Astrocyte (in vitro differentiated cells and primary cell): ENCODE measurements around the gene CD207. TPM values are rescaled to one million over a fixed set of nuclear protein-coding genes. Genes with fewer than 3 reads are reported as not detected.
"Not testable (repeated sequence)": the region's sequence is repeated elsewhere in the genome, so short reads cannot be mapped to it uniquely, and the experiment has no call there.

Experiments
- DNase-seq: peaks from one replicate; pipeline ENCODE4 v3.0.0-alpha.2; 2010; ENCODE audit warnings: low read depth
- FAIRE-seq: peaks from 2 replicates; lab custom pipeline; 2011; peaks lifted over from hg19 to GRCh38; lab: Jason Lieb, UNC
- H2AFZ ChIP-seq: 2 replicates; pipeline ENCODE4 v1.6.0; 2012; ENCODE audit warnings: low read depth, low read length, inconsistent platforms
- H3K27ac ChIP-seq: 2 replicates; pipeline ENCODE4 v1.5.1; 2011; ENCODE audit warnings: low read depth, low read length, inconsistent platforms
- H3K27me3 ChIP-seq: 2 replicates; pipeline ENCODE4 v1.6.0; 2011; ENCODE audit warnings: low read length, inconsistent platforms; ENCODE audit not compliant: insufficient read depth
- H3K36me3 ChIP-seq: 2 replicates; pipeline ENCODE4 v1.5.1; 2011; ENCODE audit warnings: low read length, inconsistent platforms; ENCODE audit not compliant: insufficient read depth
- H3K4me1 ChIP-seq: 2 replicates; pipeline ENCODE4 v1.5.1; 2011; ENCODE audit warnings: low read length, inconsistent platforms; ENCODE audit not compliant: insufficient read depth
- H3K4me2 ChIP-seq: 2 replicates; pipeline ENCODE4 v1.6.0; 2012; ENCODE audit warnings: low read length, inconsistent platforms
- H3K4me3 ChIP-seq: 2 replicates; pipeline ENCODE4 v1.5.1; 2011; ENCODE audit warnings: low read depth, mild to moderate bottlenecking, low read length, inconsistent platforms; ENCODE audit not compliant: insufficient read depth
- H3K79me2 ChIP-seq: 2 replicates; pipeline ENCODE4 v1.6.0; 2012; ENCODE audit warnings: mild to moderate bottlenecking, low read length, inconsistent platforms; ENCODE audit not compliant: insufficient read depth
- H3K9ac ChIP-seq: 2 replicates; pipeline ENCODE4 v1.6.0; 2012; ENCODE audit warnings: mild to moderate bottlenecking, low read length, inconsistent platforms
- H3K9me3 ChIP-seq: 2 replicates; pipeline ENCODE4 v1.5.1; 2012; ENCODE audit warnings: low read depth, mild to moderate bottlenecking, low read length, inconsistent platforms; ENCODE audit not compliant: insufficient read depth
- H4K20me1 ChIP-seq: 2 replicates; pipeline ENCODE4 v1.6.0; 2012; ENCODE audit warnings: low read length, inconsistent platforms; ENCODE audit not compliant: insufficient read depth
- H3K27ac Mint-ChIP-seq: one replicate; pipeline ENCODE4 v1.8.0; 2021; ENCODE audit warnings: mild to moderate bottlenecking, mixed read lengths; ENCODE audit not compliant: unreplicated experiment
- H3K27me3 Mint-ChIP-seq: one replicate; pipeline ENCODE4 v1.8.0; 2021; ENCODE audit warnings: low read depth, mixed read lengths; ENCODE audit not compliant: unreplicated experiment
- H3K36me3 Mint-ChIP-seq: one replicate; pipeline ENCODE4 v1.8.0; 2021; ENCODE audit warnings: low read depth, mixed read lengths; ENCODE audit not compliant: unreplicated experiment
- H3K4me1 Mint-ChIP-seq: one replicate; pipeline ENCODE4 v1.8.0; 2021; ENCODE audit warnings: low read depth, mixed read lengths; ENCODE audit not compliant: unreplicated experiment
- H3K4me3 Mint-ChIP-seq: one replicate; pipeline ENCODE4 v1.8.0; 2021; ENCODE audit warnings: mild to moderate bottlenecking, moderate library complexity, mixed read lengths; ENCODE audit not compliant: unreplicated experiment
- H3K9me3 Mint-ChIP-seq: one replicate; pipeline ENCODE4 v1.8.0; 2021; ENCODE audit warnings: mild to moderate bottlenecking, mixed read lengths; ENCODE audit not compliant: unreplicated experiment
- EZH2 ChIP-seq: IDR thresholded peaks from 2 replicates; pipeline ENCODE4 v1.6.1; 2012; ENCODE audit warnings: mild to moderate bottlenecking, low read length, inconsistent platforms; ENCODE audit not compliant: insufficient read depth
- total RNA-seq: library from RNA; stranded (reverse); gene quantifications from 2 replicates; pipeline ENCODE4 v1.2.1, GENCODE V29; 2021
- TF ChIP-seq, protein P1 (sequence below): IDR thresholded peaks from 2 replicates; pipeline ENCODE4 v1.5.1; 2011; ENCODE audit warnings: low read depth, mild to moderate bottlenecking, inconsistent platforms, low read length, moderate library complexity; ENCODE audit not compliant: insufficient read depth

CD207 gene
- total RNA-seq, 1 donor from 2014 or later: not detected

DNA sequence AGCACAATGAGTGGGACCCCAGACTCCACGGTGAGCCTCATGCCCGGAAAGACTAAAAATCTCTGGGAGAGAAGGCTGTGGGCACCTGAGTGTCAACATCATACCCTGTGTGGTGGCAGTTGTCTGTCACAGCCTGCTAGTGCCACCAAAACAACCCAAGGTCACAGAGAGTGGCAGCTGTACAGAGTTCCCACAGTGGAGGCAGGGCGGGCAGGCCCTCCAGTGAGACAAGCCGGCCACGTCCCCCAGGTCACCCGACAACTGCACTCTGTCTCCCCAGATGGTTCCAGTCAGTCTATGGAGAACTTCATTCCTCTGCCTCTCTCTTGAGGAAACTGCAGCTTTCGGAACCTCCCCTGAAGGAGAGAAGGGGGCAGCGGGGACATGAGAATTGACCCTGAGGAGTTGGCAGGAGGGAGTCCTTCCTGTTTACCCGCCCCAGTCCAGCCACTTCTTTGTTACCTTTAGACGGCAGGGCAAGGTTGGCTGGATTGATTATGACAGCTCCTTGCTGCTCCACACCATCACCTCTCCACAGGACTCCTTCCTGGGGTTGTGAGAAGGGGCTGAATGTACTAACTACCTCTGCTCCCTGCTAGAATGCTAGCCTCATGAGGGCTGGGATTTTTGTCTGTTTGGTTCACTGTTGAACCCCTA, 33.9 kb downstream of the CD207 start:
- no peak for FAIRE-seq
- Histone ChIP-seq H3K4me2 (no peak overlapping the region), H3K9me3 (no peaks in the 10 kb centered on the region), H3K79me2 (no peaks in the 10 kb centered on the region), H4K20me1 (no peaks in the 10 kb centered on the region), H2AFZ (no peak overlapping the region), H3K27ac (no peak overlapping the region), H3K27me3 (peaks cover 21% of the 10 kb centered on the region), H3K4me3 (no peak overlapping the region), H3K4me1 (no peaks in the 10 kb centered on the region), H3K9ac (no peak overlapping the region), H3K36me3 (no peaks in the 10 kb centered on the region)
- TF ChIP-seq, protein P1, sequence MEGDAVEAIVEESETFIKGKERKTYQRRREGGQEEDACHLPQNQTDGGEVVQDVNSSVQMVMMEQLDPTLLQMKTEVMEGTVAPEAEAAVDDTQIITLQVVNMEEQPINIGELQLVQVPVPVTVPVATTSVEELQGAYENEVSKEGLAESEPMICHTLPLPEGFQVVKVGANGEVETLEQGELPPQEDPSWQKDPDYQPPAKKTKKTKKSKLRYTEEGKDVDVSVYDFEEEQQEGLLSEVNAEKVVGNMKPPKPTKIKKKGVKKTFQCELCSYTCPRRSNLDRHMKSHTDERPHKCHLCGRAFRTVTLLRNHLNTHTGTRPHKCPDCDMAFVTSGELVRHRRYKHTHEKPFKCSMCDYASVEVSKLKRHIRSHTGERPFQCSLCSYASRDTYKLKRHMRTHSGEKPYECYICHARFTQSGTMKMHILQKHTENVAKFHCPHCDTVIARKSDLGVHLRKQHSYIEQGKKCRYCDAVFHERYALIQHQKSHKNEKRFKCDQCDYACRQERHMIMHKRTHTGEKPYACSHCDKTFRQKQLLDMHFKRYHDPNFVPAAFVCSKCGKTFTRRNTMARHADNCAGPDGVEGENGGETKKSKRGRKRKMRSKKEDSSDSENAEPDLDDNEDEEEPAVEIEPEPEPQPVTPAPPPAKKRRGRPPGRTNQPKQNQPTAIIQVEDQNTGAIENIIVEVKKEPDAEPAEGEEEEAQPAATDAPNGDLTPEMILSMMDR: no peak
- no peak for TF ChIP-seq EZH2
- no peak overlapping the region for H3K4me3 Mint-ChIP-seq
- H3K9me3 Mint-ChIP-seq: peaks cover 27% of the 10 kb centered on the region
- DNase-seq: no peak
- H3K27ac Mint-ChIP-seq: no peak overlapping the region
- peaks cover 4% of the 10 kb centered on the region for H3K36me3 Mint-ChIP-seq
- H3K4me1 Mint-ChIP-seq: no peaks in the 10 kb centered on the region
- peaks cover 17% of the 10 kb centered on the region for H3K27me3 Mint-ChIP-seq

DNA sequence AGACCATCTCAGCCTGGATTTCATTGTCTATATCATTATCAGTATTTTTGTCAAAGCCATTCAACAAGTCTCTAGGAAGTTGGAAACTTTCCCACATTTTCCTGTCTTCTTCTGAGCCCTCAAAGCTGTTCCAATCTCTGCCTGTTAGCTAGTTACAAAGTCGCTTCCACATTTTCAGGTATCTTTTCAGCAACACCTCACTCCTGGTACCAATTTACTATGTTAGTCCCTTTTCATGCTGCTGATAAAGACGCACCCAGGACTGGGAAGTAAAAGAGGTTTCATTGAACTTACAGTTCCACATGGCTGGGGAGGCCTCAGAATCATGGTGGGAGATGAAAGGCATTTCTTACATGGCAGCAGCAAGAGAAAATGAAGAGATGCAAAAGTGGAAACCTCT, 35.9 kb downstream of the CD207 start:
- Histone ChIP-seq H3K36me3 (no peaks in the 10 kb centered on the region), H3K79me2 (no peaks in the 10 kb centered on the region), H3K9me3 (no peaks in the 10 kb centered on the region), H3K4me1 (no peaks in the 10 kb centered on the region), H4K20me1 (no peaks in the 10 kb centered on the region), H3K4me3 (no peak overlapping the region), H3K27me3 (peaks cover 27% of the 10 kb centered on the region), H3K27ac (no peak overlapping the region), H3K9ac (no peak overlapping the region), H3K4me2 (no peak overlapping the region), H2AFZ (no peak overlapping the region)
- Mint-ChIP-seq H3K4me1 (no peaks in the 10 kb centered on the region), H3K27me3 (peaks cover 23% of the 10 kb centered on the region), H3K27ac (no peak overlapping the region), H3K9me3 (peaks cover 27% of the 10 kb centered on the region), H3K36me3 (peaks cover 4% of the 10 kb centered on the region), H3K4me3 (no peak overlapping the region)
- TF ChIP-seq, protein P1: no peak
- TF ChIP-seq EZH2: no peak
- DNase-seq (no peak), FAIRE-seq (no peak)

DNA sequence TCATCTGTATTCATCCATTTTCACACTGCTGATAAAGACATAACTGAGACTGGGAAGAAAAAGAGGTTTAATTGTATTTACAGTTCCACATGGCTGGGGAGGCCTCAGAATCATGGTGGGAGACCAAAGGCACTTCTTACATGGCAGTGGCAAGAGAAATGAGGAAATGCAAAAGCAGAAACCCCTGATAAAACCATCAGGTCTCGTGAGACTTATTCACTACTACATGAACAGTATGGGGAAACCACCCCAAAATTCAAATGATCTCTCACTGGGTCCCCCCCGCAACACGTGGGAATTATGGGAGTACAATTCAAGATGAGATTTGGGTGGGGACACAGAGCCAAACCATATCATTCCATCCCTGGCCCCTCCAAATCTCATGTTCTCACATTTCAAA, 37.6 kb downstream of the CD207 start:
- H3K4me1 Mint-ChIP-seq, H3K4me1 ChIP-seq, H3K9me3 ChIP-seq, H3K9ac ChIP-seq, H3K36me3 Mint-ChIP-seq, H3K36me3 ChIP-seq, H3K79me2 ChIP-seq, FAIRE-seq, H2AFZ ChIP-seq, H3K4me3 Mint-ChIP-seq, H3K27ac Mint-ChIP-seq, H4K20me1 ChIP-seq, H3K4me3 ChIP-seq, H3K4me2 ChIP-seq, DNase-seq, H3K27ac ChIP-seq: not testable (repeated sequence)
- peaks cover 40% of the 10 kb centered on the region for H3K27me3 ChIP-seq
- Mint-ChIP-seq H3K9me3 (peaks cover 27% of the 10 kb centered on the region), H3K27me3 (peaks cover 34% of the 10 kb centered on the region)
